Measurements from ENCODE around the gene MTR.

The MTR gene

DNA sequence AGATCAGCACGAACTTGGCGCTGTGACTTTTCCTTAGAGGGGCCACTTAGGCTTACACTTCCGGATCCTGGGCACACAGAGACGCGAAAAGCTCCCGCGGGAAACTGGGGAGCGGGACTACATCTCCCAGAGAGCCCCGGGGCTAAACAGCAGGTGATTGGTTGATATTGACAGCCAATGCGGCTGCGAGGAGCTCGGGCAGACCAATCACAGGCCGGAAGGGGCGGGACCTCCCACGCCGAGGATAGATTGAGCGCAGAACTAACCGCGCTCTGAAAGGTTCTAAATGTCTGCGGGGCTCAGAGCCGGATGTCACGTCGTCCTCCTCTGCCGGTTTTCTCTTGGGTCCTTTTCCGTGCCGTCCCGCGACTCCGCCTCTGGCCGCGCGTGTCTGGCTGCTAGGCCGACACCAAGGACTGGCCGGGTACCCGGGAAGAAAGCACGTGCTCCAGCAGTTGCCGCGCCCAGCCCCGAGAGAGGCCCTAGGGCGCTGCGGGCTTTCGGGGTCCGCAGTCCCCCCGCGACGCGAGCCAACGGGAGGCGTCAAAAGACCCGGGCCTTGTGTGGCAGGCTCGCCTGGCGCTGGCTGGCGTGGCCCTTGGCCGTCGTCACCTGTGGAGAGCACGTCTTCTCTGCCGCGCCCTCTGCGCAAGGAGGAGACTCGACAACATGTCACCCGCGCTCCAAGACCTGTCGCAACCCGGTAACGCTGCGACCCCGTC is at the start of gene MTR:
TSS of gene MTR (plus strand) at position 258 of the 722 bp plus-strand sequence. CDS start at position 670, 412 bp downstream.
- peak; percentile 93 for DNase-seq (ENCODE audit: low read depth)

DNA sequence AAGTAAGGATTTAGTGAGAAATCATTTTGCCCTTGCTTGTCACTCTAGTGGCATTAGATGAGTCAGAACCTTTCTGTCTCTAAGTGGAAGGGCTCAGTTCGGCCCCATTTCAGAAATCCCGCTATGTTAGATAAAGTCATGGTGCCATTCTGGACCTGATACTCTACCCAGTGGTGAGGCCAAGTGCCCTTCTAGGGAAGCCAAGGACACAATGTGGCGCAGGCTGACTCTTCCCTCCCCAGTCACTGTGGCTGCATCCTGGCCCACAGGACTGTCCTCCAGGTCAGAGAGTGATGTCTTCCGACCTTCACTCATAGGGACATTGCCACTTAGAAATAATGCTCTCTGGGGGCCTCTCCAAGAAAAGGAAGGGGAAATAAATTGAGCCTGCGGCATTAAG is 48.3 kb upstream of the MTR start:
- DNase-seq (ENCODE audit: low read depth), result no peak

DNA sequence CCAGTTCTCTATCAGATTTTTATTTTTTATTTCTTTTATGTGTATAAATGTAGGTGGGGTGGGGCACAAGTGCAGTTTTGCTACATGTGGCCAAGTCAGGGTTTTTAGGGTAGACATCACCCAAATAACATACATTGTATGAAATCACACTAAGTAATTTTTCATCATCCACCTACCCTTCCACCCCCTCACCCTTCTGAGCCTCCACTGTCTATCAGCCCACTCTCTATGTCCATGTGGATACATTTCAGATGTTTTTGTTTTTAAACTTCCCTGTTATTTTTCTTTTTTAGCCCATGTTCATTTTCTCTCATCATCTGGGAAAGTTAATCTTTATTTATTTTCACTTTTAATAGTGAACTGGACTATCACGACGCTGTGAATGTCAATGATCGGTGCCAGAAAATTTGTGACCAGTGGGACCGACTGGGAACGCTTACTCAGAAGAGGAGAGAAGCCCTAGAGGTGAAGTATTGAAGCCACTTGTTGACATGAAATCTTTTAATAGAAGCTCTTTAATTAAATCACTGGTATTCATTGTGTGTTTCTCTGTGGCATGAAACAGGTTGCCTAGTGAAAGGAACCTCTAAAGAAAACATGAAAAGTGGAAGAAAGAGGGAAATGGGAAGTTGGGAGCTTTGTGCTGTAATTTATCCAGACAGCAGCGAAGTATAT is 47.6 kb upstream of the MTR start:
- no peak for DNase-seq (ENCODE audit: low read depth)

DNA sequence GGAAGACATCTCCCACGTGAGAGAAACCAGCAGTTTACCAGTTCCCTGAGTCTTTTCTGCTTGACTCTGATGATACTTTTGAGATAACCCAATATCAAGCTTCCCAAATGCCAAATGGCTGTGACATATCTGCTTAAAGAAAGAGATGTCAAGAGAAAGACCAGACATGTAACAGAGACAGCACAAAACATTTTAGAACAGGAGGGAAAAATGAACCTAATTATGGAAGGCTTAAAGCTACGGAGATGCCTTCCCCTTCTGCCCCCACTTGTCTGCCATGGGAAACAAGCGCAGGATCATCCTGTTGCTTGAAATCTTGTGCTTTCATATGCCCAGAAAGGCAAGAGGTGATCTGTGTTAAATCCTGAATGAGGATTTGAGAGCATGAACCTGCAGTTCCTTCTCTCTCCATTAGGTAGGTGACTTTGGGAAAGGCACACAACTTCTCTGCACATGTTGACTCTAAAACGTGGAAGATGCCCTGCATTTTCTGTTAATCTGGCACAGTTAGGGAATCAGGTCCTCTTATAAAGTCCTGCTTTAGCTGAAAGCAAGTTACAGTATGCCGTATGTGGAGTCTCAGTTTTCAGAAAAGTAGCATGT is 46.7 kb upstream of the MTR start:
- DNase-seq (ENCODE audit: low read depth), result no peak

DNA sequence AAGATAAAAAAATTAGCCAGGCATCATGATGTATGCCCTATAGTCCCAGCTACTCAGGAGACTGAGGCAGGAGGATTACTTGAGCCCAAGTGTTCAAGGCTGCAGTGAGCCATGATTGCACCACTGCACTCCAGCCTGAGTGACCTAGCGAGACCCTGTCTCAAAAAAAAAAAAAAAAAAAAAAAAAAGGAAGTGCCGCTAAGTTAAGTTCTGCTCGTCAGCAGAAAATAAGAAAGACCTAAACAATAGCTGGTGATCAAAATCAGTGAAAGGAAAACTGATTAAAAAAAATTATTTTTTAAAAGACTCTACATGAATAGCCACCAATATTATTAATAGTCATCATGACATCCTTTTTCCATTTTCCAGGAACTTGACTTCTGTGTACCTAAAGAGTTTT is 44.2 kb upstream of the MTR start:
- no peak for DNase-seq (ENCODE audit: low read depth)

DNA sequence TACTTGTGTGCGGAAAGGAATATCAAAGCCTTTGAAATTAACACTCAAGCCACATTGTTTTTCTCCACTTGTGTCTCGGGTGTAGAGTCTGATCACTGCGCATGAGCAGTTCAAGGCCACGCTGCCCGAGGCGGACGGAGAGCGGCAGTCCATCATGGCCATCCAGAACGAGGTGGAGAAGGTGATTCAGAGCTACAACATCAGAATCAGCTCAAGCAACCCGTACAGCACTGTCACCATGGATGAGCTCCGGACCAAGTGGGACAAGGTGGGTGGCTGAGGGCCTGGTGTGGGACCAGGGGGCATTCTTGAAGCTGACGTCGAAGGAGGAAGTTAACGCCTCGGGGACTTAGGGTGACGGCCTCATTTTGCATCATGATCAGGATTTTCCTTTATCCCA is 43.7 kb upstream of the MTR start:
- no peak for DNase-seq (ENCODE audit: low read depth)

DNA sequence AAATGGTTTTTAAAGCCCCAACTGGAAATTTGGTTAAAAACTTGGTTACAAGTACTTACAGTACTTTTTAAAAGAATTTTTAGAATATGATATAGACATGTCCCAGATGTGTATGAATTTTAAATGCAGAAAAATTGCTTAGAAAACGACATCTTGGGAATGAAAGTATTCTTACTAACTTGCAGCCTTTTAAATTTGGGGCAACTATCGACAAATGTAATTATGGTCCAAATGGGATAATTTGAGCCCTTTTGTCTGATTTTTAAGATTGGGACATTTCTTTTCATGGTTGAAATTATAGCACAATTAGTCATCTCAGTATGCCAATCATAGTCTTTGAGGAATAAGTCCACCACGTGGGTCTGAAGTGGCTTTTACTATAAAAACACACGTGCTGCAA is 43.2 kb upstream of the MTR start:
- no peak for DNase-seq (ENCODE audit: low read depth)

DNA sequence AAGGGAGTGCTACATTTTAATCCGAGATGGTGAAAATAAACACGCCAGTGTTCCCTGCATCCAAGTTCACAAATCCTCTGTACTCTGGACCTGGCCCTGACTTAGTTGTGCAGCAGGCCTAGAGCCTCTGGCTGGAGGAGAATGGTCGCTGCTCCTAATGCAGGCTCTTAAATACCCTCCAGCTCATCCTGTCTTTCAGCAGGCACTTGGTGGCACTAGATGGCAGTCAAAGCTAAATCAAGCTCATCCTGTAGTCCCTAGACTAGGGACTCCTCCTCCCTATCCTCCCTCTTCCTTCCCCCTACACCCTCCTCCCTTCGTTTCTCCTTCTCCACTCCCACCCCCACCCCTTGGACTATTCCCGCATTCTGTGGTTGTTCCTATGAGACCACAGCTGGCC is 41.6 kb upstream of the MTR start:
- no peak for DNase-seq (ENCODE audit: low read depth)

DNA sequence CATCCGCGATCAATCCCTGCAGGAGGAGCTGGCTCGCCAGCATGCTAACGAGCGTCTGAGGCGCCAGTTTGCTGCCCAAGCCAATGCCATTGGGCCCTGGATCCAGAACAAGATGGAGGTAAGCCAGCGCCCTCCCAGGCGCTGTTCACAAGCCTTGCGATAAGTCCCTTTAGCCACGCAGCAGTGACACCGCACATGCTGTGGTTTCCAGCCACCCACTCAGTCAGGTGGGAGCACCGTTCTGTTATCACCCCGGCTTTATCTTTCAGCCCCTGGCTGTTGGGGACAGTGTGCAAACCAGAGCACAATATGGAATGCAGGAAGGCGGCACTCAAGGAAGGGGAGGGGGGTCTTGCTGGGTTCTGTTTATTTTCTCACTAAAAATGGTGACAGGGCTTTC is 41.1 kb upstream of the MTR start:
- no peak for DNase-seq (ENCODE audit: low read depth)

DNA sequence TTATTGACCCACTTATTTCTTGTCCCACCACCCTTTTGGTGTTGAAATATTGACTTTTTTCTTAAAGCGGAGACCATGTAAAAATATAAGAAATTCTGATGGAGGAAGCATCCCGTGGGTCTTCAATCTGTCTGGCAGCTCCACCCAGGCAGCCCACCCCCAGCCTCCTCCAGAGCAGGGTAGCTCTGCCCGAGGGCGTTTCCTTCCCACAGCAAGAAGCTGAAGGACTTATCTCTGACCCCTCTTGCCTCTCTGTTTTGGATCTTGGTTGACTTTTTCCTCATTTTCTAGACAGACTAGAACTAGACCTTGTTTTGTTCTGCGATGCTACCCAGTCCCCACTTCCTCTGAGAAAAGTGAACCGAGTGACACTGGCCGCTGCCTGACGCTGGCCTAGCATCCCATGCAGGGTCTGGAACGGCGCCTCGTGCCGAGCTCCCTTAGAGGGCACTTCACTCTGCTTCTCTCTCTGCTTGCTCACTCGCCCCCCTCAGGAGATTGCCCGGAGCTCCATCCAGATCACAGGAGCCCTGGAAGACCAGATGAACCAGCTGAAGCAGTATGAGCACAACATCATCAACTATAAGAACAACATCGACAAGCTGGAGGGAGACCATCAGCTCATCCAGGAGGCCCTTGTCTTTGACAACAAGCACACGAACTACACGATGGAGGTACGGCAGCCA is 40.4 kb upstream of the MTR start:
- no peak for DNase-seq (ENCODE audit: low read depth)

DNA sequence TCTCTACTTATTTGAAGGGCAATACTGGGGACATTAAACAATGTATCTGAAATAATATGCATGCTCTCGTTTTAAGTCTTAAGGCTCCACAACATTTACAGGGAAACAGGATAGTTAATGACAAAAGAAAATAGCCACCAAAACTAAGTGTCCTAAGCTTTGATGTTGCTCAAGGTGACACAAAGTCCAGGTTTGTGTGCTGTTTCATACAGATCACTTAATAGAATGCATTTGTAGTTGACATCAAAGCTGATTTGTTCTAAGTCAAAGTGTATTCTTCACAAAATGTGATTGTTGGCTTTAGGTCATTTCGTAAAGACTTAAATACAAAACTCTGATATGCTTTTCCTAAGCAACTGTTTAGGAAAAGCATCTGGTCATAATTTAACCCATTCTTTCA is 37.5 kb upstream of the MTR start:
- DNase-seq (ENCODE audit: low read depth), result no peak

DNA sequence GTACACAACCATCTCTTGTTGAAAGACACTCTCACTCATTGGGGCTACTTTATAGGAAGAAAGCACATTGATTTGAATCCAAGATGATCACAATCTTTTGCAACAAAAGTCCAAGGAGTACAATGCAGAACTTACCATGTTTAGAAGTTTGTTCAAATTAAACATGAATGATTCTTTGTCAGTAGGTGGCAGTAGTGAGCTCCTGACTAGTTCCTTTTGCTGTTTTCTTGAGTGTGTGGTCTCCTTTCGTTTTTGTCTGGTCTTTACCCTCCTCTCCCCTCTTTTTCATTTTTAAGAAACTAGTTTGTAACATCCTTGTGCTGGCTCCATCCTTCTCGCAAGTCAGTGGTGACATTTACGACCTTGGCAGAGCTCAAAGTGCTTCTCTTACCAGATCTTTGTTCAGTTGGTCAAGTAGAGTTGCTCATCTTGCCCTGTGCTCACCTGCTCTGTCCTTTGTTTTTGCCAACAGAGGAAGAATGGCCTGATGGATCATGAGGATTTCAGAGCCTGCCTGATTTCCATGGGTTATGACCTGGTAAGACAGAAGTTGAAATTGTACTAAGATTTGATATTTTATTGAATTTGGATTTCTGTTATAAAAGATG is 35.7 kb upstream of the MTR start:
- no peak for DNase-seq (ENCODE audit: low read depth)

DNA sequence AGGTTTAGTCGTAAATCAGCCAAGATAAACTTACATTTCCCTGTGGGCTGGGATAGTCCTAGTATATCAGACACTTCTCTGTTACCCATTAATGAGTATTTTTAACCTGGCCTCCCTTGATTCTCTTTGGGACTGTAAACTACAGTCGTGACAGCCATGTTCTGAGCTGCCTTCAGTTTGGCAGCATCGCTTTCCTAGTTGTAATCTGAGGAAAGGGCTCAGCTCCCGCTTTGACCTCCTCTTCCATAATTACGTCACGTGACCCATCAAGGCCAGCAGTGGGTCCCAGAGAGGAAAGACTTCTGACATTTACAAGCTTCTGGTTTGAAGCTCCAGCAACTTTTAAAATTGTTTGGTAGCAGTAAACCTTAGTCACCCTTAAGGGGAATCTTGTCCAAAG is 34.6 kb upstream of the MTR start:
- DNase-seq (ENCODE audit: low read depth), result no peak

DNA sequence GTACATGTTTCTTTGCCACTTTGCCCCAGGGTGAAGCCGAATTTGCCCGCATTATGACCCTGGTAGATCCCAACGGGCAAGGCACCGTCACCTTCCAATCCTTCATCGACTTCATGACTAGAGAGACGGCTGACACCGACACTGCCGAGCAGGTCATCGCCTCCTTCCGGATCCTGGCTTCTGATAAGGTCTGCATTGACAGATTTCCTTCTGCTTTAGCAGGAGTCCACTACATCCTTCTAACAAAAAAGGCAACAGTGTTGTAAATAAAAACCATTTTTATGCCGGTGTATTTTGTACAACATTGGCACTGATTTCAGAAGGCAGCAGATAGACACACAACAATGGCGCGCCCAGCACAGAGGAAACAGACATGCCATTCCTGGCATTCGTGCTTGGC is 34.1 kb upstream of the MTR start:
- DNase-seq (ENCODE audit: low read depth), result no peak

DNA sequence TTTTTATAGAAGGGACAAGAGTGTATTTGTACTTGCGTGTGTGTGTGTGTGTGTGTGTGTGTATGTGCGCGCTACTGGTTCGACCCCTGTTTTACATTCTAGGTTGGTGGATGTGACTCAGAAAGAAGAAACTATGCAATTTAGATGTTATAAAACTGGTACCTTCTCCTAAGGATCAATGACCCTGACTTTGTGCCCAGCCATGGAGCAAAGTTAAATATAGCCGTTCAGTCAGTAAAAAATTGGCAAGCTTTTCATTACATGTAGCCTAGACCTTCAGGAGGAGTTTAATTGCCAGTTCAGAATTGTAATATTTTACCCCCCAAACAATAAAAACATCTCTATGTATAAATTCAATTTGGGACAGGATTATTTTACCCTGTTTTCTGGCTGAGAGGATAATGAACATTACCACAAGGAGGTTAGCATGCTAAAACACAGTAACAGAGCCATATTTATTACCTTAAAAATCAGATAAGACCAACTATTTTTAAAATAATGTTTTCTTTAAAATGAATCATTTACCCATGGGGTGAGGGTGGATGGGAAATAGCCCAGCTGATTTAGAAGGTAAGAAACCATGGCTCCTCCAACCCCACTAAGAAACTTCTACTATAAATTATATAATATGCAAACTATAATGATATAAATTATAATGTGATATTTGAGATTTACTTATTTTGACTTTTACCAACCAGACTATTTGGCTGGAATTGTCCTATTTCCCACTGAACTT is 33.5 kb upstream of the MTR start:
- DNase-seq (ENCODE audit: low read depth), result no peak

DNA sequence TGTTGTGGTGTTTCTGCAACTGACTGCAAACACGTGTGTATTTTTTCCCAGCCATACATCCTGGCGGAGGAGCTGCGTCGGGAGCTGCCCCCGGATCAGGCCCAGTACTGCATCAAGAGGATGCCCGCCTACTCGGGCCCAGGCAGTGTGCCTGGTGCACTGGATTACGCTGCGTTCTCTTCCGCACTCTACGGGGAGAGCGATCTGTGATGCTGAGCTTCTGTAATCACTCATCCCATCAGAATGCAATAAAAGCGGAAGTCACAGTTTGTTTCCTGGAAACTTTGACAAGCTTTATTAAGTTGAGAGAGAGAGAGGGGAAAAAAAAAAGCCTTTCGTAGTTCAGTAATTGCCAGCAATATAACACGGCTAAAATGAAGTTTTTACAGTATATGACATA is 32.7 kb upstream of the MTR start:
- no peak for DNase-seq (ENCODE audit: low read depth)

DNA sequence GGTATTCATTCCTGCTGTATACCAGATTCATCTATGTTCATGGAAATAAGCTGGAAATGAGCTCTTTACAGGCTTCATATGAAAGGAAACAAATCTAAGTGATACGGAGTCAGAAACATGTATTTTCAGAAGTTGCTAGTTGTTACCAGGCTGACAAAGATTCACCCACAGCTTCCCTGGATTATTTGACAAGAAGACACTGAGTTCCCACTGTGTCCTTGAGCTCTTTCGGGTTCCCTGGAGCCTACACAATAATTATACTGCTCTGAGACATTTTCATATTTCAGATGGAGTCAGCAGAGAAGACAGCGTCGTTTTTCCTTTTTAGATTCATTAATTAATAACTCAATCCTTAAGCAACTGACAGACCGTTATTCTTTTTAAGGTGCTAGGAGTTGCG is 29.3 kb upstream of the MTR start:
- DNase-seq (ENCODE audit: low read depth), result no peak

DNA sequence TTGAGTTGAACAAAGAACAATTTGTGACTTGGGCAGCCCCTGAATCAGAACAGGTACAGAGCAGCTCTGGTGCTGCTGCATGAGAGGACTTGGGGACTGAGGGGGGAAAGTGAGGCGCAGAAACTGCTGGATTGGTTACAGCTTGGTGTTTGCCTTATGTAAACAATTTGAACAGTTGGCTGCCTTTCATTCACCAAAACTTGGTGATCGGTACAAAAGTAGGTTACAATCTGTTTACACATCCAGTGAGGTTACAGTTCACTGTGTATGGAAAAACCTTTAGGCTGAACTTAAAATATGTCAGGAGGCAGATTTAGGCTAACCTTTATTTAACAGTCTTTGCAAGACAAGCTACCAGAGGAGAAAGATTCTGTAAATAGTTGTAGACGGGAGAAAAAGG is 28.6 kb upstream of the MTR start:
- DNase-seq (ENCODE audit: low read depth), result no peak

DNA sequence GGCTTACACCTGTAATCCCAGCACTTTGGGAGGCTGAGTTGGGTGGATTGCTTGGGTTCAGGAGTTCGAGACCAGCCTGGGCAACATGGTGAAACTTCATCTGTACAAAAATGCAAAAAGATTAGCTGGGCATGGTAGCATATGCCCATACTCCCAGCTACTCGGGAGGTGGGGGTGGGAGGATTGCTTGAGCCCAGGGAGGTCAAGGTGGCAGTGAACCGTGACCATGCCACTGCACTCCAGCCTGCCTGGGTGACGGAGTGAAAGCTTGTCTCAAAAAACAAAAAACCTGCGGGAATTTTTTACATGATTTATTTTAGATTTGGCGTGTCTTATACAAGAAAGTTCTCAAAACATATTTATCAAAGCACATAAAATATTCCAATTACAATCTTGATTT is 27.8 kb upstream of the MTR start:
- no peak for DNase-seq (ENCODE audit: low read depth)

DNA sequence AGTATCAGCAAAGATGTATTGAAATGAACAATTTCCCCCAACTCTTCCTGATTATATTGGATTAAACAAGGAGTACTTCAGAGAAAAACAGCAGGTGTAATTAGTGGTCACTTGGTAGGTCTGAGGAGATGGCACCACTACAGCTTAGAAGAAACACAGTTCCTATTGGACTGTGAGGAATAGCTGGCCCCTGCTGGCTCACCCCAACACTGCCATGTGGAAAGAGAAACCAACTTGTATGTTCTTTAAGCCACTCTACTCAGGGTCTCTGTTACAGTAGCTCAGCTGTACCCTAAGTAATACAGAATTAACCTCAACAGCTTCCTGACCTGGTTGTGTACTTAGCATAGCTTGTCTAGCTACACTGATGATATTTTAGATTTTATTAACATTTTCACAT is 26.5 kb upstream of the MTR start:
- DNase-seq (ENCODE audit: low read depth), result no peak

DNA sequence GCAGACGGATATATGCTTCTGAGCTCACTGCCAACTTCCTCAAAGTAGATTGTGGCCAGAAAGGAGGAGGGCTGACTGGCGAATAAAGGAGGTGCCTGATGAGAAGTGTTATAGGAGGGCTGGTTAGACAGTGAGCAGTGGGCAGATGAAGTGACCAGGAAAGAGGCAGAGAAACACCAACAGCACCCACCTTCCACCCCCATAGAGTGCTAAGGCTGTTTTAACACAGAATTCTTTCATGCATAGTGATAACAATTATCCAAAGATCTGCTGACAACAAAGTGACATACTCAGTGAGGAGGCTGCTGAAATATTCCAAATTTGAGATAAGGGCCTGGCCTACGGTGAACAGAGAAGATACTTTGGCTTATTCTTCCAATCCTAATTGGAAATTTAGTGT is 21.2 kb upstream of the MTR start:
- no peak for DNase-seq (ENCODE audit: low read depth)

DNA sequence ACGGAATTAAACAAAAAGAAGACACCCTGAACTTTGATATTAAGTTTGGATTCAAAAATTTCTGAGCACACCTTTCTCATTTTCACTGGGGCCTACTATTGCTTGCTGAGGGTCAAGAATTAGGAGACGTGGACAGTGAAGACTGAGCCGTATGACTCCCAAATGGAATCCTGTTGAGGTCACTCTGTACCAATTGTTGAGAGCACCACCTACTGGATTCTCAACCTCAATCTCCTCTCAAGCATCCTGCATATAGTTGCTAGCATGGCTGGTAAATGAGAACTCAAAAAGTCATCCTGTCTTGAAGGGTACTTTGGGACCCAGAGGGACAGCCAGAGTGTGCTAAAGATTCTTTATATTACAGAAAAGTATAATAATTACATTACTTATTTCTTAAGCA is 20.2 kb upstream of the MTR start:
- DNase-seq (ENCODE audit: low read depth), result no peak
